Suprapubic skin (tissue), 4 donors: ENCODE measurements around the gene C4orf33. TPM values are rescaled to one million over a fixed set of nuclear protein-coding genes. Genes with fewer than 3 reads are reported as not detected.
A peak's percentile ranks its signal among the peaks of the same experiment; 100 is the strongest.
"Not testable (repeated sequence)": the region's sequence is repeated elsewhere in the genome, so short reads cannot be mapped to it uniquely, and the experiment has no call there.

Source experiments
- DNase-seq, 2 donors: peaks; one replicate each; pipeline ENCODE4 v3.0.0-alpha.2; 2019; ENCODE audit warnings: low spot score in 2 of 2
- H3K27ac ChIP-seq: fragments of 200-600 bp; sonication (generic); one replicate; pipeline ENCODE4 v1.5.1; 2019
- H3K27me3 ChIP-seq: fragments of 200-600 bp; sonication (generic); one replicate; pipeline ENCODE4 v1.5.1; 2019
- H3K36me3 ChIP-seq: fragments of 200-600 bp; sonication (generic); one replicate; pipeline ENCODE4 v1.5.1; 2019
- H3K4me1 ChIP-seq: fragments of 200-600 bp; sonication (generic); one replicate; pipeline ENCODE4 v1.5.1; 2019
- H3K4me3 ChIP-seq: fragments of 200-600 bp; sonication (generic); one replicate; pipeline ENCODE4 v1.5.1; 2019; ENCODE audit warnings: mild to moderate bottlenecking
- H3K9me3 ChIP-seq: fragments of 200-600 bp; sonication (generic); one replicate; pipeline ENCODE4 v1.5.1; 2019
- CTCF ChIP-seq, 2 donors: fragments of 200-600 bp in 1 of 2; fragments of 450-650 bp in 1 of 2; sonication (generic) in 1 of 2; IDR thresholded peaks; one replicate each; pipeline ENCODE4 v1.5.1; 2016 to 2019; ENCODE audit warnings: antibody characterized with exemption in 2 of 2, mild to moderate bottlenecking in 1 of 2, moderate library complexity in 1 of 2
- EP300 ChIP-seq: sonication (generic); formaldehyde crosslinking; IDR thresholded peaks from one replicate; pipeline ENCODE4 v1.6.1; 2017; ENCODE audit warnings: antibody characterized with exemption
- POLR2A ChIP-seq, 2 donors: fragments of 450-650 bp; IDR thresholded peaks; one replicate each; pipeline ENCODE4 v1.6.1; 2017; ENCODE audit warnings: antibody characterized with exemption in 2 of 2, mild to moderate bottlenecking in 2 of 2, moderate library complexity in 2 of 2
- POLR2AphosphoS5 ChIP-seq, 3 donors: sonication (generic); formaldehyde crosslinking; IDR thresholded peaks; one replicate each; pipeline ENCODE4 v1.6.1; 2017; ENCODE audit warnings: antibody characterized with exemption in 3 of 3
- WGBS: methylation state at CpG from one replicate; pipeline ENCODE4 v1.1.5; 2018; 5-methylcytosine and 5-hydroxymethylcytosine counted together
- total RNA-seq, 4 donors: library from RNA; depleted of rRNA; stranded (reverse); fragments of >200 nt; gene quantifications; one replicate each; pipeline ENCODE4 v1.1.0, GENCODE V29; 2016

C4orf33 gene
- total RNA-seq: 10 to 100 TPM in 3 of 4 donors, 1 to 10 TPM in 1; 8.3 to 26.1 (median 11.9) TPM

GRCh38 chr4:129095811-129096454 lies at the start of gene C4orf33:
Gene C4orf33 (plus strand): TSS chr4:129096152. CDS start chr4:129102611, 6,459 bp downstream.
- peak within 1 kb of the TSS; percentile 70 for H3K4me3 ChIP-seq
- H3K27me3 ChIP-seq: no peaks in the 10 kb centered on the region
- DNase-seq: peak; percentile 76 to 84
- peaks cover 45% of the 10 kb centered on the region for H3K4me1 ChIP-seq
- TF ChIP-seq POLR2A (IDR thresholded peaks at IDR 0.05) (no peak), POLR2AphosphoS5 (IDR thresholded peaks at IDR 0.05) (no peak), CTCF (IDR thresholded peaks at IDR 0.05) (no peak), EP300 (no peak)
- peak within 1 kb of the TSS; percentile 90 for H3K27ac ChIP-seq
- H3K9me3 ChIP-seq: no peaks in the 10 kb centered on the region
- no peaks in the 10 kb centered on the region for H3K36me3 ChIP-seq
- 4% methylated on average over 14 of the region's 14 CpGs for WGBS

GRCh38 chr4:129059028-129059427 lies 36.9 kb upstream of the C4orf33 start:
- Histone ChIP-seq H3K9me3 (peaks cover 46% of the 10 kb centered on the region), H3K27ac (no peak overlapping the region), H3K36me3 (peaks cover 19% of the 10 kb centered on the region), H3K4me3 (no peak overlapping the region), H3K4me1 (no peaks in the 10 kb centered on the region), H3K27me3 (no peaks in the 10 kb centered on the region)
- no peak for DNase-seq
- TF ChIP-seq POLR2AphosphoS5 (IDR thresholded peaks at IDR 0.05) (no peak), CTCF (IDR thresholded peaks at IDR 0.05) (no peak), EP300 (no peak), POLR2A (IDR thresholded peaks at IDR 0.05) (no peak)

- no peak for DNase-seq
- no peak overlapping the region for H3K27ac ChIP-seq
- WGBS: 99% methylated on average over 3 of the region's 3 CpGs
- H3K36me3 ChIP-seq: peaks cover 19% of the 10 kb centered on the region
- TF ChIP-seq EP300: no peak
- TF ChIP-seq CTCF (IDR thresholded peaks at IDR 0.05): no peak
- no peak for TF ChIP-seq POLR2A (IDR thresholded peaks at IDR 0.05)
- no peak for TF ChIP-seq POLR2AphosphoS5 (IDR thresholded peaks at IDR 0.05)
- peaks cover 55% of the 10 kb centered on the region for H3K9me3 ChIP-seq
- H3K27me3 ChIP-seq: no peaks in the 10 kb centered on the region
- H3K4me1 ChIP-seq: no peaks in the 10 kb centered on the region
- no peak overlapping the region for H3K4me3 ChIP-seq
Observed at GRCh38 chr4:129062580-129062979, 33.4 kb upstream of the C4orf33 start.

GRCh38 chr4:129063640-129064039 lies 32.3 kb upstream of the C4orf33 start:
- no peak for TF ChIP-seq CTCF (IDR thresholded peaks at IDR 0.05)
- TF ChIP-seq EP300: no peak
- no peak for TF ChIP-seq POLR2A (IDR thresholded peaks at IDR 0.05)
- TF ChIP-seq POLR2AphosphoS5 (IDR thresholded peaks at IDR 0.05): no peak
- Histone ChIP-seq H3K36me3 (peaks cover 19% of the 10 kb centered on the region), H3K27ac (no peak overlapping the region), H3K9me3 (peaks cover 55% of the 10 kb centered on the region), H3K27me3 (no peaks in the 10 kb centered on the region), H3K4me3 (no peak overlapping the region), H3K4me1 (no peaks in the 10 kb centered on the region)
- DNase-seq: no peak
- 95% methylated on average over 2 of the region's 2 CpGs for WGBS

GRCh38 chr4:129064717-129065116 lies 31.2 kb upstream of the C4orf33 start:
- DNase-seq: no peak
- Histone ChIP-seq H3K27ac (no peak overlapping the region), H3K9me3 (peaks cover 47% of the 10 kb centered on the region), H3K4me3 (no peak overlapping the region), H3K4me1 (no peaks in the 10 kb centered on the region), H3K36me3 (peaks cover 19% of the 10 kb centered on the region), H3K27me3 (no peaks in the 10 kb centered on the region)
- no peak for TF ChIP-seq POLR2A (IDR thresholded peaks at IDR 0.05)
- no peak for TF ChIP-seq EP300
- TF ChIP-seq CTCF (IDR thresholded peaks at IDR 0.05): no peak
- no peak for TF ChIP-seq POLR2AphosphoS5 (IDR thresholded peaks at IDR 0.05)

GRCh38 chr4:129069537-129069936 lies 26.4 kb upstream of the C4orf33 start:
- not testable (repeated sequence) for H3K9me3 ChIP-seq, H3K36me3 ChIP-seq, H3K4me1 ChIP-seq, H3K27ac ChIP-seq, DNase-seq, H3K4me3 ChIP-seq, H3K27me3 ChIP-seq
- 100% methylated on average over 2 of the region's 2 CpGs for WGBS
